AG09319 (cell line): ENCODE results near the gene EFCAB11.

Source experiments
- DNase-seq: peaks from one replicate; pipeline ENCODE4 v3.0.0-alpha.2; 2010; ENCODE audit warnings: low read depth; ENCODE audit errors: extremely low read depth
- CTCF ChIP-seq: IDR thresholded peaks from 2 replicates; pipeline ENCODE4 v1.5.1; 2011; ENCODE audit warnings: low read depth, mild to moderate bottlenecking, inconsistent platforms, low read length, moderate library complexity

EFCAB11 gene

GRCh38 chr14:89755816-89756215 is 198.7 kb downstream of the EFCAB11 start:
- no peak for TF ChIP-seq CTCF
- DNase-seq, result no peak

GRCh38 chr14:89753828-89754412 is 200.6 kb downstream of the EFCAB11 start:
- no peak for TF ChIP-seq CTCF
- no peak for DNase-seq

GRCh38 chr14:89750908-89751392 is 203.6 kb downstream of the EFCAB11 start:
- TF ChIP-seq CTCF, result no peak
- no peak for DNase-seq

GRCh38 chr14:89750281-89750755 is 204.2 kb downstream of the EFCAB11 start:
- TF ChIP-seq CTCF, result no peak
- no peak for DNase-seq

- TF ChIP-seq CTCF, result no peak
- DNase-seq, result no peak
These were observed 206.5 kb downstream of the EFCAB11 start for GRCh38 chr14:89748004-89748403.

- TF ChIP-seq CTCF, result no peak
- DNase-seq, result no peak
These were observed 207.4 kb downstream of the EFCAB11 start for GRCh38 chr14:89747126-89747525.

- DNase-seq, result no peak
- no peak for TF ChIP-seq CTCF
These were observed 207.9 kb downstream of the EFCAB11 start for GRCh38 chr14:89746654-89747053.
